Right ventricle myocardium inferior (tissue), 1 donor: ENCODE results near the gene SUSD6. TPM values are rescaled to one million over a fixed set of nuclear protein-coding genes. Genes with fewer than 3 reads are reported as not detected.
A peak's percentile ranks its signal among the peaks of the same experiment; 100 is the strongest.
"Not testable (repeated sequence)": the region's sequence is repeated elsewhere in the genome, so short reads cannot be mapped to it uniquely, and the experiment has no call there.

Experiments
- ATAC-seq: fragments of 200-7000 bp; cut with Tn5 transposase; one replicate; pipeline ENCODE4 v1.9.1; 2020; ENCODE audit warnings: mild to moderate bottlenecking, moderate library complexity
- DNase-seq: peaks from one replicate; pipeline ENCODE4 v3.0.0; 2021; ENCODE audit errors: missing footprints
- intact Hi-C: fragments of 100-400 bp; cut with DNase I; formaldehyde crosslinking; loops from one replicate; pipeline ENCODE4 v1.11.0; 2022
- total RNA-seq: library from RNA; stranded (reverse); fragmentation: NEBNext Ultra II Directional; extraction: Animal tissue kit (Norgen Biotek cat#: 25700); gene quantifications from one replicate; pipeline ENCODE4 v1.2.1, GENCODE V29; 2021
- donor health status: DM: no; HTN: yes; CAD: no; lungs with severe emphysema.

SUSD6 gene
- total RNA-seq, 1 donor from 2014 or later = 22.4 TPM

DNA sequence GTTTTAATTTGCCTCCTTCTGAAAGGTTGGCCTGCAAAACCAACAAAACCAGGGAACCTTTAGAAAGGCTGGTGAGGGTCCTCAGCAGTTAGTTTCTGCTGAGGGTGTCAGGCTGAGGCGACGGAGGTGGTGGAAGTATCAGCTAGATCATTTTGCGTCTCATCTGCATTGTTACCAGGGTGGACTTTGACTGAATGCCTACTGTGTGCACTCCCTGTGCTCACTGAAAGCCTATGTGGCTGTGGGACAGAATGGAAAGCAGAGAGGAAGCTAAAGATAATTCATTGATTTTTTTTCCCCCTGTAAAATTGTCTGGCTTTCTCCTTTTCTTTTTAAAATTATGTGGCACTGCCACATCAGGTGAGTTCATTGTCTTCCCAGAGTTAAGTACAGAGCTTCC lies 87.2 kb downstream of the SUSD6 start:
- no peak for DNase-seq
- intact Hi-C loops = no loop called here
- no peak for ATAC-seq

- intact Hi-C loops, ATAC-seq: not testable (repeated sequence)
Measured at GRCh38 chr14:69699243-69699642, 87.8 kb downstream of the SUSD6 start.

DNA sequence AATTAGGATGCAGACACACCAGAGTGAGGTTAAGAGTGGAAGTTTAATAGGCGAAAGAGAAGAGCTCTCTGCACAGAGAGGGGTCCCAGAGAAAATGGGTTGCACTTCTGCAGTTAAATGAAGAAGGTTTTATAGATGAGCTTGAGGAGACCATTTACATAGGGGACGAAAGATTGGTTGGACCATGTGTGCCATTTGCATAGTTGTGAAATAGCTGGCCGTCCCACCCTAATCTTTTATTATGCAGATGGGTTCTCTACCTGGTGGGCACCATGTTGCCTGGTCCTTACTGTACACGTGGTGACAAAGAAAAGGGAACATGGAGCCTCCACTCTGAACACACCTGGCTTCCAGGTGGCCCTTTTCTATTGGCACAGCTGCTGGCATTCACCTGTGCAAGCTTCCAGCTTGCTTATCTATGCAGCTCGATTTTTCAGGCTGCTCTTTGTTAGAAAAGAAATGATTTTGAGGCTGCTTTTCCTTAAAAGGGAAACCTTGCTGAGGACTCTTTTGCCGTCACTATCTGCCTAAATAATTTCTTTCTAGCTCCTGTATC lies 88.4 kb downstream of the SUSD6 start:
- intact Hi-C loops = no loop called here
- DNase-seq (no peak), ATAC-seq (no peak)

More at GRCh38 chr14:69699243-69699642, 87.8 kb downstream of the SUSD6 start:
- DNase-seq = not testable (repeated sequence)

DNA sequence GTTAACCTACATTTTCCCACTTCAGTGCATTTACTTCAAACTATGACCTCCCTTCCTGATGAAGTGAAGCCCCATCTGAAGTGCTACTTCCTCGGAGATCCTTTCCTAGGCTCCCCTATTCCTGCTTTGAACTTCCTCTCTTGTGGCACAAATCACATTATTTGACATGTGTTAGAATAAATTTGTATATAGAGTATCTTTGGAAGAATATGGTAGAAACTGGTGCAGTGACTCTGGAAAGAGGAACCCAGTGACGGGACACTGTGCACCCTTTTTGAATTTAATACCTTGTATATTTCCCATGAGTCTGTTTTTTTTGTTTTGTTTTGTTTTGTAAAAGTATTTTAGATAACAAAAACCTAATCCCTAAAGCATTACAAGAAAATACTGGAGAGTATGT lies 89.2 kb downstream of the SUSD6 start:
- intact Hi-C loops = no loop called here
- ATAC-seq = no peak
- DNase-seq = no peak

GRCh38 chr14:69701291-69701690 lies 89.9 kb downstream of the SUSD6 start:
- intact Hi-C loops = no loop called here
- DNase-seq = no peak
- ATAC-seq = no peak

- ATAC-seq (peak; percentile 32), DNase-seq (no peak)
- intact Hi-C loops = no loop called here
Measured at GRCh38 chr14:69701857-69702256, 90.5 kb downstream of the SUSD6 start.

DNA sequence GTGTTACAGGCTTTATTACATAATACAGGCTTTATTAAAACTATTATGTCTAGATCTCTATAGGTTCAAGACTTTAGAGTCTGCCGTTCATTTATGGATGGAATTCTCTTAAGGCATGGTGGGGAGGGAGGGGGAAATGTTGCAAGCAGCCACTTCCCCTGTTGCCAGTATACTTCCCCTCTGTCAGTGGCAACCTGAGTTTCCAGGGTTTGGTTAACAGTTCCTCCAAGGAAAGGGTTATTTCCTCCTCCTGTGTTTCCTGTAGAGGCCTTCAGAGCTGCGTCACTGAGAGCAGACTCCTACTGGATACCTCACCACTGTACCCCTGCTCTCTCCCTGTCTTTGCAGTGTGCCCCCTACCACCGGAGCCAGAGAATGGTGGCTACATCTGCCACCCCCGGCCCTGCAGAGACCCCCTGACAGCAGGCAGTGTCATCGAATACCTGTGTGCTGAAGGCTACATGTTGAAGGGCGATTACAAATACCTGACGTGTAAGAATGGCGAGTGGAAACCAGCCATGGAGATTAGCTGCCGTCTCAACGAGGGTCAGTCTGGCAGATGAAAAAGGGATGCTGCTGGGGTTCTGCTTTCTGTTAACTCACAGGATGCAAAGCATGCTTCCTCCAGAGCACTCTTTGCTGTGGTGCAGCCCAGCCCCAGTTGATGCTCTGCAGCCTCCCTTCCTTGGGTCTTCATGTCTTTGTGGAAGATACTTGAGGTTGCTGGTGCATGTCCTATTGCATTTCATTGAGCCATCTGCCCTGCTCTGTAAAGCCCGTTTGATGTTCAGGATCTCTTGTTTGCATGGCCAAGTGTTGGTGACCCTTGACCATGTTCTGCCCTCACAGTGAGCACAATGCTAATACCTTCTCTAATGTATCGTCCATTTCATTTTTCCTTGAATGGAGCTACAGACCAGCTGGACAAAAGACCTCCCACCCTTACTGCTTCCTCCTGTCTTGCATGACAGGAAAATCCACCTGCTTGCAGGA lies 91.9 kb downstream of the SUSD6 start:
- intact Hi-C loops = no loop called here
- ATAC-seq (peak; percentile 55), DNase-seq (no peak)

- intact Hi-C loops = no loop called here
- ATAC-seq = no peak
Measured at GRCh38 chr14:69704319-69704718, 92.9 kb downstream of the SUSD6 start.

DNA sequence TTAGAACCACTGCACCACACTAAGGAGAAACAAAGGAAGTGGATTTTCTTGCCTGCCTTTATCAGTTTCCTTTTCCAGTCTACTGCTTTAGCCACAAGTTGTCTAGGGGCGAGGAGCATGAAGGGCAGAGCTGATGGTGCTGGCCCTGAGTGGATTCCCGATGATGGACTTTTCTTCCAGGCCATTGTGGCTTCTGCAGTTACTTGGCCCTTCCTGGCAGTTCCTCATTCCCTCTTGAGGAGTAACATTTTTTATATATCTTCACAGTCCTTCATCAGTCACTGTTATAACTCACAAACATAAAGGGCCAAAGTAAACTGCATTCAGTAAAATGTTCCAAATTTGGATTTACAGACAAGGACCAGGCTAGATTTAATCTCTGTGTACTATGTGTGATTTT lies 94.3 kb downstream of the SUSD6 start:
- intact Hi-C loops = no loop called here
- DNase-seq (no peak), ATAC-seq (no peak)

More at GRCh38 chr14:69704319-69704718, 92.9 kb downstream of the SUSD6 start:
- no peak for DNase-seq

DNA sequence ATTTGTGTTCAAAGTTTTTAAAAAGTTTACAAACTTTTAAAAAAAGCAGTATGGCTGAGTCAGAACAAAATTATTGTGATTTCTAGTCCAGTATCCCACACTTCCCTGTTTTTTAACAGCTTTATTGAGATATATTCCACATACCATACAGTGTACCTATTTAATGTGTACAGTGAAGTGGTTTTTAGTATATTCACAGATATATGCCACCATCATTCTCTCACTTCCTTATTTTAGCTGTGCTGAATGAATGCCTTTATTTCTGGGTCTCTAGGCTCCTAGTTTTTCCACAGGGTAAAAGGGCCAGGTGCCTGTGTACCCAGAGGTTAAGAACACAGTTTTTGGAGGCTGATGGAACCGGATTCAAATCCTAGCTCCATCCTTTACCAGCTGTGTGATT lies 96.7 kb downstream of the SUSD6 start:
- intact Hi-C loops = no loop called here
- DNase-seq (no peak), ATAC-seq (no peak)

GRCh38 chr14:69708586-69709560 lies 97.5 kb downstream of the SUSD6 start:
- intact Hi-C loops = no loop called here
- no peak for DNase-seq
- ATAC-seq = no peak

DNA sequence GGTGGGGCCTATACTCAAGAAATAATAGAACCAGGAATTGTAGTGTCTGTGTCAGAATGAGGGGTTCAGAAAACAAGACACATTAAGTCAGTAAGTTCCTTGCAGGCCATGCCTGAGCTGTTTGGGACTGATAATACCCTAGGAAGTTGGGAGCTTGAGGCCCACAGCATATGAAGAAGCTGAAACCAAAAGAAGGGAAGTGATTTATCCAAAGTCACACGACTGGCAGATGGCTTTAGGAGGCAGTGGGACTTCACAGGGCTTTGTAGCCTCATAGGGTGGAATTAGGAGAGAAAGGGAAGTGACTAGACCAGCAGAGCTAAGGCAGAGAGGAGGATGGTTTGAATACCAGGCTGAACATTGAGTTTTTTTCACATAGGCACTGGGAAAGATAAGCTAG lies 99.0 kb downstream of the SUSD6 start:
- intact Hi-C loops = loop anchor here (10.0 kb wide), 1 partner anchor 46 kb away; no protein-coding TSS in a partner anchor
- ATAC-seq = peak; percentile 17
- no peak for DNase-seq

- DNase-seq (peak; percentile 89), ATAC-seq (peak; percentile 75)
- intact Hi-C loops = loop anchor here (10.0 kb wide), 1 partner anchor 46 kb away; no protein-coding TSS in a partner anchor
Measured at GRCh38 chr14:69711065-69711464, 99.7 kb downstream of the SUSD6 start.

- intact Hi-C loops = loop anchor here (10.0 kb wide), 1 partner anchor 47 kb away; no protein-coding TSS in a partner anchor
- ATAC-seq (peak; percentile 51), DNase-seq (peak; percentile 57)
Measured at GRCh38 chr14:69711477-69711876, 100.1 kb downstream of the SUSD6 start.

DNA sequence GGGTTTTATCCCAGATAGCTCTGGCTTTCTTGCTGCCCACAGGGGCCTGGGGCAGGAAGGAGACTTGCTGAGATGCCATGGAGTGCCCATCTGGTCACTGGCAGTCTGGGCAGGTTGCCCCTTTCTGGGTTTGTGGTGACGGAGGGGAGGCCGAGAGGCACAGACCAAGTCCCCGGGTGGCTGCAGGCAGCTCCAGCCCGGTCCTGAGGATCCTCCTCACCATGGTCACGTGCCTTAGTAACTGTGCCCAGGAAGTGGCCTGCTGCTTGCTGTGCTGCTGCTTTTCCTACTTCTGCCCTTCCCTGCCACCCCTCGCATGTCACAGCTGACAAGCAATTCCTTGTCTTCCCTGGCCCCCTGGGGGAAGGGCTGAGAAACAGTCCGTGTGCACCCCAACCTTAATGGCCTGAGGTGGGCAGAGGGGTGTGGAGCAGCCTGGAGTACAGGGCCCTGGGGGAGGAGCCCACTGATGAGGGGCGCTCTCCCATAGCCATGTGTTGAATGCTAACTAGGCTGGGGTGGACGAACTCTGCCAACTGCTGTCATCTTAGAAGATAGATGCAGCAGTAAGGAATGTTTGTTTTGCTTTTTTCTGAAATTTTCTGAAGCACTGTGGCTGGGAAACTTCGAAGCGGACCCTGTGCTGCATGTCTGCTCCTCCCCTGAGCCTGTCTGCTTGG lies 100.6 kb downstream of the SUSD6 start:
- DNase-seq = peak; percentile 69
- intact Hi-C loops = loop anchor here (10.0 kb wide), 1 partner anchor 47 kb away; no protein-coding TSS in a partner anchor
- no peak for ATAC-seq

- DNase-seq (peak; percentile 72), ATAC-seq (peak; percentile 52)
- intact Hi-C loops = loop anchor here (10.0 kb wide), 1 partner anchor 48 kb away; no protein-coding TSS in a partner anchor
Measured at GRCh38 chr14:69712599-69713088, 101.2 kb downstream of the SUSD6 start.

GRCh38 chr14:69713209-69713781 lies 101.9 kb downstream of the SUSD6 start:
- no peak for ATAC-seq
- intact Hi-C loops = loop anchor here (10.0 kb wide), 1 partner anchor 48 kb away; no protein-coding TSS in a partner anchor
- peak; percentile 32 for DNase-seq
